Activated CD4-positive, CD25-positive, alpha-beta regulatory T cell treated with anti-CD3 and anti-CD28 coated beads, Interleukin-2, amount 50 U/mL, for 72 hours (primary cell): Measurements from ENCODE around the gene CRY1.
"Not testable (repeated sequence)": the region's sequence is repeated elsewhere in the genome, so short reads cannot be mapped to it uniquely, and the experiment has no call there.

Experiments used
- DNase-seq: peaks from one replicate; pipeline ENCODE4 v3.0.0; 2021

The CRY1 gene

GRCh38 chr12:106997916-106998315 is 95.4 kb downstream of the CRY1 start:
- no peak for DNase-seq

GRCh38 chr12:106996102-106996501 is 97.2 kb downstream of the CRY1 start:
- DNase-seq: not testable (repeated sequence)

- DNase-seq: no peak
These were observed 98.6 kb downstream of the CRY1 start for GRCh38 chr12:106994579-106995220.

GRCh38 chr12:106987846-106988245 is 105.5 kb downstream of the CRY1 start:
- DNase-seq: no peak

GRCh38 chr12:106986625-106987389 is 106.5 kb downstream of the CRY1 start, which contains the start of gene MTERF2:
MTERF2 (minus strand) TSS chr12:106987146; CDS start chr12:106978714, 8,432 bp downstream.
- DNase-seq: peak; percentile 70

GRCh38 chr12:106986135-106986534 is 107.2 kb downstream of the CRY1 start:
- no peak for DNase-seq

GRCh38 chr12:106985479-106985878 is 107.9 kb downstream of the CRY1 start:
- no peak for DNase-seq

GRCh38 chr12:106984588-106985137 is 108.7 kb downstream of the CRY1 start:
- no peak for DNase-seq

GRCh38 chr12:106982229-106982628 is 111.1 kb downstream of the CRY1 start:
- no peak for DNase-seq

- DNase-seq: no peak
These were observed 111.6 kb downstream of the CRY1 start for GRCh38 chr12:106981788-106982187.

- DNase-seq: no peak
These were observed 112.4 kb downstream of the CRY1 start for GRCh38 chr12:106980944-106981343.

GRCh38 chr12:106978035-106978800 is 115.1 kb downstream of the CRY1 start:
- DNase-seq: no peak

- no peak for DNase-seq
These were observed 116.7 kb downstream of the CRY1 start for GRCh38 chr12:106976668-106977067.

- no peak for DNase-seq
These were observed 117.2 kb downstream of the CRY1 start for GRCh38 chr12:106975993-106976658.

GRCh38 chr12:106975098-106975497 is 118.3 kb downstream of the CRY1 start:
- DNase-seq: no peak

GRCh38 chr12:106974511-106974910 is 118.8 kb downstream of the CRY1 start:
- no peak for DNase-seq

- no peak for DNase-seq
These were observed 119.8 kb downstream of the CRY1 start for GRCh38 chr12:106973545-106973944.

GRCh38 chr12:106971065-106971464 is 122.3 kb downstream of the CRY1 start:
- DNase-seq: no peak

GRCh38 chr12:106964526-106964925 is 128.8 kb downstream of the CRY1 start:
- DNase-seq: no peak

- no peak for DNase-seq
These were observed 131.1 kb downstream of the CRY1 start for GRCh38 chr12:106962286-106962685.

- DNase-seq: no peak
These were observed 132.9 kb downstream of the CRY1 start for GRCh38 chr12:106960443-106960842.

GRCh38 chr12:106957583-106957982 is 135.8 kb downstream of the CRY1 start:
- DNase-seq: no peak
